Vagina (tissue), 2 donors: Measurements from ENCODE around the gene CIAO3.

Experiments
- POLR2A ChIP-seq, 2 donors: fragments of 450-650 bp; IDR thresholded peaks; one replicate each; pipeline ENCODE4 v1.6.1; 2017; ENCODE audit warnings: antibody characterized with exemption in 2 of 2, mild to moderate bottlenecking in 2 of 2, moderate library complexity in 2 of 2
- TF ChIP-seq, protein P1 (sequence below), 3 experiments: fragments of 450-650 bp in 2 of 3; fragments of 200-600 bp in 1 of 3; sonication (generic) in 1 of 3; IDR thresholded peaks; one replicate each; pipeline ENCODE4 v1.5.1; 2017 to 2019; ENCODE audit warnings: antibody characterized with exemption in 3 of 3, mild to moderate bottlenecking in 2 of 3, moderate library complexity in 2 of 3

DNA sequence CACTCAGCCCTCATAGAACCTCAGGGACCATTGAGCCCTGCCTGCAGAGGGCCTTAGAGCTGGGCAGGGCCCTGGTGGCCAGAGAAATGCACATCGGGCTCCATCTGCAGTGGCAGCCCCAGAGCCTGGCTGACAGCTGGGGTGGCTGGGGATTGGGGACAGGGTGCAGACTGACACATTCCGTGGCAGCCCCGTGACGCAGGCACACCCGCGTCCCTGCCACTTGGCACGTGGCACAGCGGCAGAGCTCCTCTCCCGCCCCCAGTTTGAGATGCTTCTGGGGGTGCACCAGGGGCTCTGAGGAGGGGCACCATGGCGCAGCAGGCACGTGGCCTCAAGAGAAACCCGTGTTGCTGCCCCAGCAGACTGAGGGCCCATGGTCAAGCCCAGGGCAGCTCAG is 37.4 kb downstream of the CIAO3 start:
- TF ChIP-seq, protein P1, sequence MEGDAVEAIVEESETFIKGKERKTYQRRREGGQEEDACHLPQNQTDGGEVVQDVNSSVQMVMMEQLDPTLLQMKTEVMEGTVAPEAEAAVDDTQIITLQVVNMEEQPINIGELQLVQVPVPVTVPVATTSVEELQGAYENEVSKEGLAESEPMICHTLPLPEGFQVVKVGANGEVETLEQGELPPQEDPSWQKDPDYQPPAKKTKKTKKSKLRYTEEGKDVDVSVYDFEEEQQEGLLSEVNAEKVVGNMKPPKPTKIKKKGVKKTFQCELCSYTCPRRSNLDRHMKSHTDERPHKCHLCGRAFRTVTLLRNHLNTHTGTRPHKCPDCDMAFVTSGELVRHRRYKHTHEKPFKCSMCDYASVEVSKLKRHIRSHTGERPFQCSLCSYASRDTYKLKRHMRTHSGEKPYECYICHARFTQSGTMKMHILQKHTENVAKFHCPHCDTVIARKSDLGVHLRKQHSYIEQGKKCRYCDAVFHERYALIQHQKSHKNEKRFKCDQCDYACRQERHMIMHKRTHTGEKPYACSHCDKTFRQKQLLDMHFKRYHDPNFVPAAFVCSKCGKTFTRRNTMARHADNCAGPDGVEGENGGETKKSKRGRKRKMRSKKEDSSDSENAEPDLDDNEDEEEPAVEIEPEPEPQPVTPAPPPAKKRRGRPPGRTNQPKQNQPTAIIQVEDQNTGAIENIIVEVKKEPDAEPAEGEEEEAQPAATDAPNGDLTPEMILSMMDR (IDR thresholded peaks at IDR 0.05), result no peak
- TF ChIP-seq POLR2A (IDR thresholded peaks at IDR 0.05), result no peak
